ENCODE data around the gene JMJD8.
A peak's percentile ranks its signal among the peaks of the same experiment; 100 is the strongest.

The JMJD8 gene

GRCh38 chr16:689175-689897 is 5.2 kb upstream of the JMJD8 start:
- ATAC-seq (no peak), DNase-seq (no peak)

- no peak for ATAC-seq
- DNase-seq = no peak
Observed at GRCh38 chr16:687499-687898, 3.4 kb upstream of the JMJD8 start.

DNA sequence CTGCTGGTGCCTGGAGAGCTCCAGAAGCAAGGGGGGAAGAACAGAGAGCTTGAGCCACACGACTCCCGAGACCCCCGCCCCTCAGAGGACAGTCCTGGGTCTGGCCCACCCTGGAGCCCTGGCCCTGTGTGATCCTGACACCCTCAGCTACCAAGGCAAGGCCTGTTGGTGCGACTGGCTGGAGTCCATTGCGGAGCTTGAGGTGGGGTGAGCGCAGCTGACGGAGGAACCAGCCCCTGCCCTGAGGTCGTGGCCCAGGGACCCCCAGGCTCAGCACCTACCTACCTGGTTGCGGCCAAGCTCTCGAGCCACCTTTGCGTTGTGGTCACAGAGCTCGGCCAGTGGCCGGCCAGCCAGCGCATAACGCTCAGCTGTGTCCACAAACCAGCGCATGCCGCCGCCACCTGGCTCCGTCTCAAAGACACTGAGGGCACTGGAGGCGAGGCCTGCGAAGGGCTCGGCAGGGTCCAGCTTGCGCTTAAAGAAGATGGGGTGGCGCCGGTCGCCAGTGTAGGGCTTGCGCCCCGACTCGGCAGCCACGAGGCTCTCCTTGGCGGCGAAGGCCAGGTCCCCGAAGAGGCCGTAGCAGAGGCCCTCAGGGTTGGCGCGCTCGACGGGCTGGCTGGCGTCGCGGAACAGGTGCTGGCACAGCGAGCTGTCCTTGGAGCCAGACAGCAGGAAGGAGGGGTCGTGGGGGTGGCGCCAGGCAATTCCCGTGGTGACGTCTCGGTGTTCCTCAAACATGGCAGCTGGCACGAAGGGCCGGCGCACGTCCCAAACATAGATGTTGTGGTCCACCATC is 2.5 kb upstream of the JMJD8 start:
- DNase-seq (no peak), ATAC-seq (no peak)

GRCh38 chr16:685967-686366 is 1.8 kb upstream of the JMJD8 start:
- no peak for ATAC-seq
- DNase-seq = peak; percentile 45

DNA sequence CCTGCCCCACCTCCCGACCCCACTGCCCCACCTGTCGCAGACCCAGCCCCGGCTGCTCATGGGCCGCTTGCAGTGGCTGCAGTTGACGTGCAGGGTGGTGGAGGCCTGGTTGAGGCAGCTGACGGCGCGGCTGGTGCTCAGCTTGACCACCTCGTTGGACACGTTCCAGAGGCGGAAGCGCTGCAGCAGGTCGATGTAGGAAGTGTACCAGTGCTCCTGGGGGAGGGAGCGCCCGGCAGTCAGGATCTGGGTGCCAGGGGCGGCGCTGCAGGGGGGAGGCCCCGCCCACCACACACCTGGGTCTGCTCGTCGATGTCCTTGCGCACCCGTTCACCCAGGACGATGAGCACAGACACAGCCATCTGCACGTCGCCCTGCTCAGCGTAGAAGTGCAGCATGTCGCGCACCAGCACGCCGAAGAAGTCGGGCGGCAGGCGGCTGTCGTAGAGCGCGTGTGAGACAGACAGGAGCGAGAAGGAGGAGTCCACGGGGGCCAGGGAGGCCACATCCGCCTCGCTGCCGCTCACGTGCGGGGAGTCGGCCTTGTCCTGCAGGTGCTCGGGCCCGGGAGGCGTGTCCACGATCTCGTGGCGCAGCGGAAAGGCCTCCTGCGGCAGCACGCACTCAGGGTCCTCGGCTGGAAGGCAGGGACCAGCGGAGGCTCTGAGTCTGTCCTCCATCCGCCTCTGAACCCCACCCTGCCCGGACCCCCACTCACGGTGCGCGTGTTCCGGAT is 995 bp upstream of the JMJD8 start:
- ATAC-seq = no peak

DNA sequence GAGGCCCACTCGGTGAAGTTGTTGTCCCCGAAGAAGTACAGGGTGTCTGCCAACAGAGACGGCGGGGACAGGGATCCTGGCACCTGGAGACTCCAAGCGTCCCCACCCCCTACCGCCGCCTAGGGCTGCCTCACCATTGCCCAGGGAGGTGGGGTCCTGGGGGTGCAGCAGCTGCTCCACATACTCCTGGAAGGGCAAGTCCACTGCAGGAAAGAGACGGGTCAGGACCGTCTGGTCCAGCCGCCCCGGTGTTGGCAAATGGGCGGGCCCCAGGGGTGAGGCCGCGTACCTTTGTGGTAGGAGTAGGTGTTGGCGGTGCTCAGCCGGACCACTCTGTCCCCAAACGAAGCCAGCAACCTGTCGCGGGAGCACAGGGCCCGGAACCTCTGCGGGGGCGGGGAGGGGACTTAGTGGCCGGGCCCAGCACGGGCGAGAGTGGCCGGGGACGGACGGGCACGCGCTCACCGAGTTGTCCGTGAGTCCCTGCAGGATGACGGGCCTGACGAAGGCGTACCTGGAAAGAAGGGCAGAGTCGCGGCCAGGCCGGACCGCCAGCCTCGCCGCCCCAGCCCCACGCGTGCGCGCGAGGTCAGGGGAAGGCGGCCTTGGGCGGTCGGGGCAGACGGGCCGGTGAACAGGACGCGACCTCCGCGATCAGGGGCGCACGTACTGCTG is 601 bp downstream of the JMJD8 start:
- no peak for ATAC-seq
- DNase-seq = no peak

More for the DNA sequence above, 995 bp upstream of the JMJD8 start:
- DNase-seq = no peak

DNA sequence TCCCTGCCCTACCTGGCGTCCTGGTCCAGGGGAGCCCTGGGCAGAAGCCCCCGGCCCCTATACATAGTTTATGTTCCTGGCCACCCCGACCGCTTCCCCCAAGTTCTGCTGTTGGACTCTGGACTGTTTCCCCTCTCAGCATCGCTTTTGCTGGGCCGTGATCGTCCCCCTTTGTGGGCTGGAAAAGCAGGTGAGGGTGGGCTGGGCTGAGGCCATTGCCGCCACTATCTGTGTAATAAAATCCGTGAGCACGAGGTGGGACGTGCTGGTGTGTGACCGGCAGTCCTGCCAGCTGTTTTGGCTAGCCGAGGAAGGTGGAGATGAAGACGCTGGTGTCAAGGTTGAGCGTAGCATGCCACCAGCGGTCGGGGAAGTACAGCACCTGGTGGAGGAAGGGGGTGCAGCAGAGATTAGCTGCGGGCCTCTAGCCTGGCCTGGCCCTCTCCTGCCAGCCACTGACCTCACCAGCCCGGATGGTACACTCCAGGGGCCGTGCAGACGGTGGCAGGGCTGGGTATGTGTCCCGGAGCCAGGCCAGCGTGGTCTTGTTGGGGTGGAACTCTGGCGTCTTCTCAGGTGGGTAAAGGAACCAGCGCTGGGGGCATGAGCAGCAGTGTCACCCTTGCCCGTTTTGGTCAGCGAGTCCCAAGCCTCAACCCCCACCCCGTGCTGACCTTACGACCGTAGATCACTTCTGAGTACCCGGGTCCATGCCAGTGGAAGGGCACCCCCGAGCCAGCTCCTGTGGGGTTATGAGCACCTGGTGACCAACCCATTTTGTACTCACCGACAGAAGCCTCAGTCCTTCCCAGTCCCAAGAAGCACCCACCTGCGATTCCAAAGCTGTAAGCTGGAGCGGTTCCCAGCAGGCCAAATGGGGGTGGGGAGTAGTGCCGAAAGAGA is 1.4 kb downstream of the JMJD8 start:
- DNase-seq = no peak
- ATAC-seq = no peak

GRCh38 chr16:681746-682427 is 2.2 kb downstream of the JMJD8 start:
- DNase-seq (no peak), ATAC-seq (no peak)

- no peak for ATAC-seq
- no peak for DNase-seq
Observed at GRCh38 chr16:680967-681745, 3.0 kb downstream of the JMJD8 start.

GRCh38 chr16:680625-680945 is 3.5 kb downstream of the JMJD8 start:
- DNase-seq = no peak
- no peak for ATAC-seq

DNA sequence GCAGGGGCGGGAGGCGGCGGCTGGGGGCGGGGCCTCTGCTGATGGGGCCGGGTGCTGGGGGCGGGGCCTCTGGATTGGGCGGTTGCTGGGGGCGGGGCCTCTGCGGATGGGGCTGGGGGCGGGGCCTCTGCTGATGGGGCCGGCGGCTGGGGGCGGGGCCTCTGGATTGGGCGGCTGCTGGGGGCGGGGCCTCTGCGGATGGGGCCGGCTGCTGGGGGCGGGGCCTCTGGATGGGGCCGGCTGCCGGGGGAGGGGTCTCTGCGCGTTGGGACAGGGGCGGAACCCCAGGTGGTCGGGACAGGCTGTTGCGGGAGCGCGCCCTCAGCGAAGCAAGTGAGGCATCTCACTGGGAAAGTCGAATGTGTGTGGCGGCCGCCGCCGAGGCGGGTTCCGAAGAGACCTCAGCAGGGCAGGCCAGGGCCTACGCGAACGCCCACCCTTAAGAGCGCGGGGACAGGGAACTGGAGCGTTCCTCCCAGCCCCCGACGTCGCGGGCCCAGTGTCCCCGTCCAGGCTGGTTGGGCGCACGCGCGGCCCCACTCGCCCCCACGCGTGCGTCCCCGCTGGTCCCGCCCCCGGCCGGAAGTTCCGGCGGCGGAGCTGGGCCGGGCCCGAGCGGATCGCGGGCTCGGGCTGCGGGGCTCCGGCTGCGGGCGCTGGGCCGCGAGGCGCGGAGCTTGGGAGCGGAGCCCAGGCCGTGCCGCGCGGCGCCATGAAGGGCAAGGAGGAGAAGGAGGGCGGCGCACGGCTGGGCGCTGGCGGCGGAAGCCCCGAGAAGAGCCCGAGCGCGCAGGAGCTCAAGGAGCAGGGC is 4.1 kb downstream of the JMJD8 start, which contains the start of gene STUB1:
TSS of gene STUB1 (plus strand) at position 597 of the 811 bp plus-strand sequence. CDS start at position 713, 116 bp downstream.
- DNase-seq (peak; percentile 92), ATAC-seq (peak; percentile 42)

GRCh38 chr16:678858-679813 is 5.0 kb downstream of the JMJD8 start:
- DNase-seq = peak; percentile 69
- ATAC-seq = no peak

GRCh38 chr16:678209-678857 is 5.8 kb downstream of the JMJD8 start:
- DNase-seq (no peak), ATAC-seq (no peak)

GRCh38 chr16:677316-678190 is 6.6 kb downstream of the JMJD8 start:
- no peak for ATAC-seq

GRCh38 chr16:676913-677312 is 7.2 kb downstream of the JMJD8 start:
- no peak for DNase-seq
- no peak for ATAC-seq

More at GRCh38 chr16:677316-678190, 6.6 kb downstream of the JMJD8 start:
- no peak for DNase-seq

- DNase-seq (no peak), ATAC-seq (no peak)
Observed at GRCh38 chr16:676565-676902, 7.6 kb downstream of the JMJD8 start.
